Type B pancreatic cell (in vitro differentiated cells): Measurements from ENCODE around the gene RBCK1. TPM values are rescaled to one million over a fixed set of nuclear protein-coding genes. Genes with fewer than 3 reads are reported as not detected.

ENCODE experiments used
- DNase-seq: peaks from one replicate; pipeline ENCODE4 v3.0.0; 2021; ENCODE audit warnings: mixed read lengths; ENCODE audit not compliant: unreplicated experiment; ENCODE audit errors: extremely low spot score
- H3K27ac Mint-ChIP-seq: 2 replicates; pipeline ENCODE4 v1.8.0; 2021; ENCODE audit warnings: mild to moderate bottlenecking, mixed read lengths
- H3K27me3 Mint-ChIP-seq: 2 replicates; pipeline ENCODE4 v1.8.0; 2021; ENCODE audit warnings: mixed read lengths
- H3K36me3 Mint-ChIP-seq: 2 replicates; pipeline ENCODE4 v1.8.0; 2021; ENCODE audit warnings: mixed read lengths
- H3K4me1 Mint-ChIP-seq: one replicate; pipeline ENCODE4 v1.8.0; 2021; ENCODE audit warnings: mixed read lengths; ENCODE audit not compliant: unreplicated experiment
- H3K4me3 Mint-ChIP-seq: 2 replicates; pipeline ENCODE4 v1.8.0; 2021; ENCODE audit warnings: mild to moderate bottlenecking, mixed read lengths
- H3K9me3 Mint-ChIP-seq: 2 replicates; pipeline ENCODE4 v1.8.0; 2021; ENCODE audit warnings: mixed read lengths
- CTCF ChIP-seq: fragments of 200-600 bp; sonication (generic); conservative IDR thresholded peaks from 2 replicates; pipeline ENCODE4 v1.5.0; 2021; ENCODE audit warnings: antibody characterized with exemption, mild to moderate bottlenecking
- total RNA-seq: library from RNA; stranded (reverse); gene quantifications from 2 replicates; pipeline ENCODE4 v1.2.1, GENCODE V29; 2021; ENCODE audit warnings: low replicate concordance

The RBCK1 gene
- total RNA-seq, 1 donor from 2014 or later = 84.9 TPM

GRCh38 chr20:421685-422250 lies 13.7 kb downstream of the RBCK1 start:
- no peaks in the 10 kb centered on the region for H3K9me3 Mint-ChIP-seq
- H3K4me1 Mint-ChIP-seq = no peaks in the 10 kb centered on the region
- H3K36me3 Mint-ChIP-seq = peaks cover 18% of the 10 kb centered on the region
- no peaks in the 10 kb centered on the region for H3K27me3 Mint-ChIP-seq
- H3K4me3 Mint-ChIP-seq = no peak overlapping the region
- no peak for DNase-seq
- TF ChIP-seq CTCF = no peak
- H3K27ac Mint-ChIP-seq = no peak overlapping the region

- DNase-seq = no peak
- H3K4me1 Mint-ChIP-seq = peaks cover 10% of the 10 kb centered on the region
- H3K9me3 Mint-ChIP-seq = no peaks in the 10 kb centered on the region
- H3K27me3 Mint-ChIP-seq = no peaks in the 10 kb centered on the region
- H3K4me3 Mint-ChIP-seq = no peak overlapping the region
- TF ChIP-seq CTCF = no peak
- H3K27ac Mint-ChIP-seq = no peak overlapping the region
- H3K36me3 Mint-ChIP-seq = peaks cover 20% of the 10 kb centered on the region
Observed at GRCh38 chr20:426566-426965, 18.5 kb downstream of the RBCK1 start.

GRCh38 chr20:427401-427800 lies 19.3 kb downstream of the RBCK1 start:
- Mint-ChIP-seq H3K9me3 (no peaks in the 10 kb centered on the region), H3K4me3 (no peak overlapping the region), H3K4me1 (peaks cover 12% of the 10 kb centered on the region), H3K36me3 (peaks cover 14% of the 10 kb centered on the region), H3K27me3 (no peaks in the 10 kb centered on the region), H3K27ac (no peak overlapping the region)
- no peak for DNase-seq
- no peak for TF ChIP-seq CTCF

- no peak for DNase-seq
- Mint-ChIP-seq H3K27me3 (no peaks in the 10 kb centered on the region), H3K4me3 (no peak overlapping the region), H3K27ac (no peak overlapping the region), H3K9me3 (no peaks in the 10 kb centered on the region), H3K36me3 (peaks cover 14% of the 10 kb centered on the region), H3K4me1 (peaks cover 12% of the 10 kb centered on the region)
- no peak for TF ChIP-seq CTCF
Observed at GRCh38 chr20:427849-428657, 20.0 kb downstream of the RBCK1 start.

GRCh38 chr20:428658-429200 lies 20.6 kb downstream of the RBCK1 start:
- no peak for DNase-seq
- no peak for TF ChIP-seq CTCF
- Mint-ChIP-seq H3K36me3 (peaks cover 14% of the 10 kb centered on the region), H3K27ac (no peak overlapping the region), H3K4me3 (no peak overlapping the region), H3K9me3 (no peaks in the 10 kb centered on the region), H3K4me1 (peaks cover 12% of the 10 kb centered on the region), H3K27me3 (no peaks in the 10 kb centered on the region)
